Large intestine (tissue), 3 donors: ENCODE measurements around the gene CCDC102A. TPM values are rescaled to one million over a fixed set of nuclear protein-coding genes. Genes with fewer than 3 reads are reported as not detected.
"Not testable (repeated sequence)": the region's sequence is repeated elsewhere in the genome, so short reads cannot be mapped to it uniquely, and the experiment has no call there.

Source experiments
- DNase-seq, 2 donors: peaks; one replicate each; pipeline versions ENCODE4 v3.0.0 to v3.0.0-alpha.2; 2013
- H3K27ac ChIP-seq: one replicate; pipeline ENCODE4 v1.5.1; 2013; ENCODE audit warnings: low read length
- H3K27me3 ChIP-seq: 2 replicates; pipeline ENCODE4 v1.6.1; 2013; ENCODE audit warnings: low read length; ENCODE audit not compliant: control insufficient read depth, insufficient read depth
- H3K36me3 ChIP-seq: 2 replicates; pipeline ENCODE4 v1.6.1; 2013; ENCODE audit warnings: low read length; ENCODE audit not compliant: control insufficient read depth, insufficient read depth
- H3K4me1 ChIP-seq: one replicate; pipeline ENCODE4 v1.6.1; 2013; ENCODE audit warnings: low read length; ENCODE audit not compliant: control insufficient read depth, insufficient read depth
- H3K4me3 ChIP-seq: one replicate; pipeline ENCODE4 v1.5.1; 2013; ENCODE audit warnings: low read length
- H3K9me3 ChIP-seq: one replicate; pipeline ENCODE4 v1.6.1; 2013; ENCODE audit warnings: mild to moderate bottlenecking, low read depth, low read length, moderate library complexity; ENCODE audit not compliant: control insufficient read depth
- WGBS: methylation state at CpG from one replicate; pipeline ENCODE4 v1.1.5; 2013; ENCODE audit warnings: low lambda C conversion rate; ENCODE audit not compliant: insufficient coverage; 5-methylcytosine and 5-hydroxymethylcytosine counted together
- polyA plus RNA-seq: library from polyadenylated mRNA; unstranded; fragments of 120-200 nt; gene quantifications from one replicate; pipeline ENCODE4 v1.2.1, GENCODE V29; 2013

The CCDC102A gene
- polyA plus RNA-seq, 1 donor: 5.6 TPM

DNA sequence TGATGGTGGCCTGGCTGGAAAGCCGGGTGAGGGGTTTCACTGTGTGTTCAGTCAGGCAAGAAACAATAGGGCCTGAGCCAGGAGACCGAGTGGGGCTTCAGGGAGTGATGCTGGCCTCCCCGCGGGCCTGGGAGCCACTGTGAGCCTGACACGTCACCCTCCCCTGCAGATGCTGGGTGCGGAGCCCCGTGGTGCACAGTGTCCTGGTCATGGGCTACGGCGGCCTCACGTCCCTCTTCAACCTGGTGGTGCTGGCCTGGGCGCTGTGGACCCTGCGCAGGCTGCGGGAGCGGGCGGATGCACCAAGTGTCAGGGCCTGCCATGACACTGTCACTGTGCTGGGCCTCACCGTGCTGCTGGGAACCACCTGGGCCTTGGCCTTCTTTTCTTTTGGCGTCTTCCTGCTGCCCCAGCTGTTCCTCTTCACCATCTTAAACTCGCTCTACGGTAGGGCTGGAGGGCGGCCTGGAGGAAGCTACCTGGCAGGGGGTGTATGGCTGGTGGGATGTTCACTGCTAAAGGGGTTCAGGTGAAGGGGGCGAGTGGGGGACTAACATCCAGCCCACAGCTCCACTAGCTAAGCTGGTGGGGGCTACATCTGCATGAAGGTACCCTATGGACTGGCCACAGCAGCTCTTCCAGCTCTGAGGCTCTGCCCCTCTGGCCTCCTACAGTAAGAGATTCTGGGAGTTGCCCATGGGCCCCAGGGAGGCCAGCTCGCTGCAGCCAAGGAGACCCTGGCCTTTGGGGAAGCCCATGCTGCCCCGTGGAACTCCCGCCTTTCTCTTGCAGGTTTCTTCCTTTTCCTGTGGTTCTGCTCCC is 38.5 kb upstream of the CCDC102A start:
- no peaks in the 10 kb centered on the region for H3K27me3 ChIP-seq
- H3K27ac ChIP-seq: no peak overlapping the region
- H3K4me3 ChIP-seq: no peak overlapping the region
- H3K36me3 ChIP-seq: peaks cover 4% of the 10 kb centered on the region
- no peak for DNase-seq
- H3K9me3 ChIP-seq: no peaks in the 10 kb centered on the region
- 83% methylated on average over 1 of the region's 24 CpGs for WGBS
- H3K4me1 ChIP-seq: no peaks in the 10 kb centered on the region

GRCh38 chr16:57574086-57574485 is 37.7 kb upstream of the CCDC102A start:
- Histone ChIP-seq H3K27me3 (no peaks in the 10 kb centered on the region), H3K36me3 (peaks cover 9% of the 10 kb centered on the region), H3K4me3 (no peak overlapping the region), H3K4me1 (no peaks in the 10 kb centered on the region), H3K27ac (no peak overlapping the region), H3K9me3 (no peaks in the 10 kb centered on the region)
- 92% methylated on average over 2 of the region's 12 CpGs for WGBS
- DNase-seq: no peak

- H3K4me1 ChIP-seq: no peaks in the 10 kb centered on the region
- no peaks in the 10 kb centered on the region for H3K9me3 ChIP-seq
- H3K27ac ChIP-seq: no peak overlapping the region
- H3K4me3 ChIP-seq: no peak overlapping the region
- DNase-seq: no peak
- 100% methylated on average over 1 of the region's 10 CpGs for WGBS
- peaks cover 9% of the 10 kb centered on the region for H3K36me3 ChIP-seq
- H3K27me3 ChIP-seq: no peaks in the 10 kb centered on the region
These were observed 36.8 kb upstream of the CCDC102A start for GRCh38 chr16:57572978-57573728.

DNA sequence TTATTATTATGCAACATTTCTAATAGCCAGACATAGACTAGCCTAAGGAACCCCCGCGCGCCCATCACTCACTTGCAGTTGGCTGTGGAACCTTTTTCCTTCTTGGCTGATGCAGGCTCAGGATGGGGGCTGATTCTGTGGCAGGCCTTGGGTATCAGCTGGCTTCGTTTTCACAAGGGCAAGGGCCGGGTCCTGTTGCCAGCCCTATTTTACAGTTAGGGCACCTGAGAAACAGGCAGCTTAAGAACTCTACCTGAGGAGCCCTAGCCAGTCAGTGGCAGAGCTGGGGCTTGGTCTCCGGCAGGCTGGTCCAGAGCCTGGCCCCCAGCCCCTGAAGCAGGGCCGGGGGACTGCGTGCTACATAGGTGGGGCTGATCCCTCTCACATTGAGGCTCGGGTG is 34.7 kb upstream of the CCDC102A start:
- no peaks in the 10 kb centered on the region for H3K9me3 ChIP-seq
- peaks cover 17% of the 10 kb centered on the region for H3K36me3 ChIP-seq
- no peak overlapping the region for H3K27ac ChIP-seq
- H3K4me3 ChIP-seq: no peak overlapping the region
- no peaks in the 10 kb centered on the region for H3K27me3 ChIP-seq
- no peak for DNase-seq
- WGBS: no CpG with 5 or more reads among the region's 9 CpGs
- no peaks in the 10 kb centered on the region for H3K4me1 ChIP-seq

- no peaks in the 10 kb centered on the region for H3K4me1 ChIP-seq
- H3K36me3 ChIP-seq: peaks cover 17% of the 10 kb centered on the region
- 100% methylated on average over 2 of the region's 16 CpGs for WGBS
- DNase-seq: no peak
- H3K9me3 ChIP-seq: no peaks in the 10 kb centered on the region
- H3K27me3 ChIP-seq: no peaks in the 10 kb centered on the region
- no peak overlapping the region for H3K27ac ChIP-seq
- no peak overlapping the region for H3K4me3 ChIP-seq
These were observed 34.1 kb upstream of the CCDC102A start for GRCh38 chr16:57570301-57571070.

- H3K4me1 ChIP-seq: no peaks in the 10 kb centered on the region
- no peak for DNase-seq
- peaks cover 17% of the 10 kb centered on the region for H3K36me3 ChIP-seq
- H3K4me3 ChIP-seq: no peak overlapping the region
- H3K27me3 ChIP-seq: no peaks in the 10 kb centered on the region
- 95% methylated on average over 7 of the region's 7 CpGs for WGBS
- H3K27ac ChIP-seq: no peak overlapping the region
- no peaks in the 10 kb centered on the region for H3K9me3 ChIP-seq
These were observed 33.1 kb upstream of the CCDC102A start for GRCh38 chr16:57569306-57569946.

GRCh38 chr16:57568772-57569171 is 32.4 kb upstream of the CCDC102A start:
- H3K4me3 ChIP-seq, DNase-seq, H3K27me3 ChIP-seq, H3K9me3 ChIP-seq, H3K27ac ChIP-seq, H3K4me1 ChIP-seq: not testable (repeated sequence)
- peaks cover 17% of the 10 kb centered on the region for H3K36me3 ChIP-seq
- WGBS: 94% methylated on average over 4 of the region's 5 CpGs

- no peaks in the 10 kb centered on the region for H3K4me1 ChIP-seq
- no peak for DNase-seq
- 93% methylated on average over 5 of the region's 5 CpGs for WGBS
These were observed 31.9 kb upstream of the CCDC102A start for GRCh38 chr16:57568173-57568678.

DNA sequence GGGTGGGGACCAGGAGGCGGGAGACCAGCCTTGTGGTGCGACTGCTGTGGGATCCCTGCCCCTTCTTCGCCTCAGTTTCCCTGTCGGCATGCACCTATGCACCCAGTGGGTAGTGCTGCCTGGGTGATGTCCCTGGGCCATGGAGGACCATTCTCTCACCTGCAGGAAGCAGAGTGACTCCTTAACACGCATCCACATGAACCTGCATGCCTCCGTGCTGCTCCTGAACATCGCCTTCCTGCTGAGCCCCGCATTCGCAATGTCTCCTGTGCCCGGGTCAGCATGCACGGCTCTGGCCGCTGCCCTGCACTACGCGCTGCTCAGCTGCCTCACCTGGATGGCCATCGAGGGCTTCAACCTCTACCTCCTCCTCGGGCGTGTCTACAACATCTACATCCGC is 31.3 kb upstream of the CCDC102A start:
- WGBS: no CpG with 5 or more reads among the region's 18 CpGs
- no peaks in the 10 kb centered on the region for H3K9me3 ChIP-seq
- peaks cover 17% of the 10 kb centered on the region for H3K36me3 ChIP-seq

More at GRCh38 chr16:57568173-57568678, 31.9 kb upstream of the CCDC102A start:
- no peak overlapping the region for H3K27ac ChIP-seq
- no peaks in the 10 kb centered on the region for H3K9me3 ChIP-seq
- no peaks in the 10 kb centered on the region for H3K27me3 ChIP-seq
- H3K36me3 ChIP-seq: peaks cover 17% of the 10 kb centered on the region
- no peak overlapping the region for H3K4me3 ChIP-seq

DNA sequence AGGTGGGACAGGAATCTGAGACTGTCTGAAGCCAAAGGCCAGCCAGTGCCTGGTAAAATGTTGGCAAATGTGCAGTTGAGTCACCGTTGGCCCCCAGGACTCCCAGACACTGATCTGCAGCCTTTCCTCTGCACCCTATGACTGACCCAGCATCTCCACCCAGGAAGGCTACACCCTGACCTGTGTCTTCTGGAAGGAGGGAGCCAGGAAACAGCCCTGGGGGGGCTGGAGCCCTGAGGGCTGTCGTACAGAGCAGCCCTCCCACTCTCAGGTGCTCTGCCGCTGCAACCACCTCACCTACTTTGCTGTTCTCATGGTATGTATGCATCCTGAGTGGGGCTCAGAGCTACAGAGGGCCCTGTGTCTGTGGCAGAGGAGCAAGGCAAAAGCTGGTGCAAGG is 30.1 kb upstream of the CCDC102A start:
- Histone ChIP-seq H3K27me3 (no peaks in the 10 kb centered on the region), H3K4me1 (no peaks in the 10 kb centered on the region), H3K36me3 (peaks cover 17% of the 10 kb centered on the region), H3K9me3 (peaks cover 3% of the 10 kb centered on the region), H3K27ac (no peak overlapping the region), H3K4me3 (no peak overlapping the region)
- no peak for DNase-seq
- no CpG with 5 or more reads among the region's 3 CpGs for WGBS

More for the DNA sequence above, 31.3 kb upstream of the CCDC102A start:
- Histone ChIP-seq H3K27me3 (no peaks in the 10 kb centered on the region), H3K27ac (no peak overlapping the region), H3K4me1 (no peaks in the 10 kb centered on the region), H3K4me3 (no peak overlapping the region)
- no peak for DNase-seq
